Spleen (tissue), 11 donors: ENCODE data around the gene TOPORS. TPM values are rescaled to one million over a fixed set of nuclear protein-coding genes. Genes with fewer than 3 reads are reported as not detected.

Experiments
- DNase-seq: peaks from one replicate; pipeline ENCODE4 v3.0.0-alpha.2; 2020
- H3K27ac ChIP-seq, 8 donors: fragments of 200-600 bp; sonication (generic) in 7 of 8; 1 replicate in 4 of 8; 2 replicates in 4 of 8; pipeline versions ENCODE4 v1.5.0 to v1.8.0; 2016 to 2021; ENCODE audit warnings: inconsistent platforms in 4 of 8, mild to moderate bottlenecking in 4 of 8, moderate library complexity in 1 of 8
- H3K27me3 ChIP-seq, 7 donors: fragments of 200-600 bp; sonication (generic) in 6 of 7; replicated peaks in 1 of 7; 1 replicate in 4 of 7; 2 replicates in 3 of 7; pipeline versions ENCODE4 v1.5.0 to v1.8.0; 2016 to 2021; ENCODE audit warnings: inconsistent platforms in 3 of 7, mild to moderate bottlenecking in 1 of 7
- H3K36me3 ChIP-seq, 6 donors: fragments of 200-600 bp; sonication (generic) in 5 of 6; 1 replicate in 4 of 6; 2 replicates in 2 of 6; pipeline versions ENCODE4 v1.5.0 to v1.8.0; 2016 to 2021; ENCODE audit warnings: inconsistent platforms in 2 of 6
- H3K4me1 ChIP-seq, 6 donors: fragments of 200-600 bp; sonication (generic) in 5 of 6; 1 replicate in 3 of 6; 2 replicates in 3 of 6; pipeline versions ENCODE4 v1.5.0 to v1.8.0; 2016 to 2021; ENCODE audit warnings: inconsistent platforms in 3 of 6
- H3K4me3 ChIP-seq, 8 donors: fragments of 200-600 bp; sonication (generic) in 7 of 8; 1 replicate in 4 of 8; 2 replicates in 4 of 8; pipeline versions ENCODE4 v1.5.0 to v1.8.0; 2016 to 2021; ENCODE audit warnings: inconsistent platforms in 4 of 8, mild to moderate bottlenecking in 4 of 8, moderate library complexity in 2 of 8
- H3K9me3 ChIP-seq, 8 donors: fragments of 200-600 bp; sonication (generic) in 7 of 8; 1 replicate in 4 of 8; 2 replicates in 4 of 8; pipeline versions ENCODE4 v1.5.0 to v1.8.0; 2016 to 2021; ENCODE audit warnings: inconsistent platforms in 4 of 8
- POLR2A ChIP-seq, 3 donors: fragments of 450-650 bp; IDR thresholded peaks; one replicate each; pipeline ENCODE4 v1.5.1; 2017; ENCODE audit warnings: antibody characterized with exemption in 3 of 3, mild to moderate bottlenecking in 1 of 3
- POLR2AphosphoS5 ChIP-seq, 3 donors: sonication (generic); formaldehyde crosslinking; IDR thresholded peaks; one replicate each; pipeline ENCODE4 v1.5.1; 2017; ENCODE audit warnings: antibody characterized with exemption in 3 of 3
- WGBS, 5 donors: extraction: QIAGEN DNeasy Blood & Tissue Kit in 3 of 5; methylation state at CpG; one replicate each; pipeline versions ENCODE4 v1.1.5 to v1.1.7; 2013 to 2018; 5-methylcytosine and 5-hydroxymethylcytosine counted together
- intact Hi-C: fragments of 100-400 bp; cut with DNase I; formaldehyde crosslinking; loops from one replicate; pipeline ENCODE4 v1.15.0; 2023; ENCODE audit warnings: low total_unique reads
- polyA plus RNA-seq, 3 donors: library from polyadenylated mRNA; stranded (reverse); fragments of 200-250 nt; gene quantifications; one replicate each; pipeline ENCODE4 v1.2.1, GENCODE V29; 2013
- total RNA-seq, 7 donors: library from RNA; depleted of rRNA in 3 of 7; stranded (reverse); fragments of >200 nt in 3 of 7; fragmentation: NEBNext Ultra II Directional in 4 of 7; extraction: Animal tissue kit (Norgen Biotek cat#: 25700) in 4 of 7; gene quantifications; one replicate each; pipeline versions ENCODE4 v1.1.0 to v1.2.1, GENCODE V29; 2016 to 2021
- TF ChIP-seq, protein P1 (sequence below), 11 experiments: fragments of 200-600 bp in 7 of 11; fragments of 450-650 bp in 4 of 11; sonication (generic) in 4 of 11; IDR thresholded peaks in 8 of 11; conservative IDR thresholded peaks in 3 of 11; 1 replicate in 7 of 11; 2 replicates in 4 of 11; pipeline versions ENCODE4 v1.4.0 to v1.8.0; 2016 to 2021; ENCODE audit warnings: antibody characterized with exemption in 11 of 11, inconsistent platforms in 4 of 11, mild to moderate bottlenecking in 1 of 11
- donor health status: healthy with polysubstance abuse.
- donor health status: DM: no; HTN: no; CAD: no; lungs with moderate emphysema.
- donor health status: DM: no; HTN: no; CAD: no.
- donor health status: Bipolar disorder and iron deficiency.
- donor health status: healthy.
- donor health status: DM: no; HTN: no; CAD: no.
- donor health status: DM: yes; HTN: yes; CAD: no.

Gene TOPORS
- total and polyA plus RNA-seq, 10 donors: 5.2 to 28.7 (median 15.8) TPM

DNA sequence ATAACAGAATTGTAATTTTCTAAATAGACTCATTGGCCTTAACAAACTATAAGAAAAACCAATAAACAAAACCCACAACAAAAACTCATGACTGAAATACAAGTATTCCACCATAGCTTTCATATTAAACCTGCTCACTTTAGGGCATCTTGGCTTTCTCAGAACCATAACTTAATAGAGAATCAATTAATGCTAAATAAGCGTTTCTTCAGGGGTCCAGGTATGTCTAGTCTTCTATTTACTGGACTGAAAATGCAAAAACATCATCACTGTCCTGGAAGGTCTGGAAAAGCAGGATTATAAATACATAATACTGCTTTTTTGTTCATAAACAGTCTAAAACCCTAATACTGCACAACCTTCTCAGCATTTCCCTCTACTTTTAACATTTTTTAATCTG, 6.5 kb downstream of the TOPORS start:
- peaks cover 0 to 55% (median 23%) of the 10 kb centered on the region in 6 donors for H3K36me3 ChIP-seq
- TF ChIP-seq POLR2AphosphoS5 (IDR thresholded peaks at IDR 0.05) (no peak), POLR2A (IDR thresholded peaks at IDR 0.05) (no peak)
- TF ChIP-seq, protein P1, sequence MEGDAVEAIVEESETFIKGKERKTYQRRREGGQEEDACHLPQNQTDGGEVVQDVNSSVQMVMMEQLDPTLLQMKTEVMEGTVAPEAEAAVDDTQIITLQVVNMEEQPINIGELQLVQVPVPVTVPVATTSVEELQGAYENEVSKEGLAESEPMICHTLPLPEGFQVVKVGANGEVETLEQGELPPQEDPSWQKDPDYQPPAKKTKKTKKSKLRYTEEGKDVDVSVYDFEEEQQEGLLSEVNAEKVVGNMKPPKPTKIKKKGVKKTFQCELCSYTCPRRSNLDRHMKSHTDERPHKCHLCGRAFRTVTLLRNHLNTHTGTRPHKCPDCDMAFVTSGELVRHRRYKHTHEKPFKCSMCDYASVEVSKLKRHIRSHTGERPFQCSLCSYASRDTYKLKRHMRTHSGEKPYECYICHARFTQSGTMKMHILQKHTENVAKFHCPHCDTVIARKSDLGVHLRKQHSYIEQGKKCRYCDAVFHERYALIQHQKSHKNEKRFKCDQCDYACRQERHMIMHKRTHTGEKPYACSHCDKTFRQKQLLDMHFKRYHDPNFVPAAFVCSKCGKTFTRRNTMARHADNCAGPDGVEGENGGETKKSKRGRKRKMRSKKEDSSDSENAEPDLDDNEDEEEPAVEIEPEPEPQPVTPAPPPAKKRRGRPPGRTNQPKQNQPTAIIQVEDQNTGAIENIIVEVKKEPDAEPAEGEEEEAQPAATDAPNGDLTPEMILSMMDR (IDR thresholded peaks at IDR 0.05 in 8 of 11, conservative IDR thresholded peaks at IDR 0.05 in 3 of 11): no peak
- no peak overlapping the region for H3K4me3 ChIP-seq
- WGBS, 5 donors: 90 to 98% (median 96%) methylated on average over 1 of the region's 1 CpG
- intact Hi-C loops: no loop called here
- no peaks in the 10 kb centered on the region for H3K9me3 ChIP-seq
- no peaks in the 10 kb centered on the region for H3K27me3 ChIP-seq
- no peak for DNase-seq
- H3K27ac ChIP-seq: no peak overlapping the region
- peaks cover 0 to 46% (median 25%) of the 10 kb centered on the region in 6 donors for H3K4me1 ChIP-seq

GRCh38 chr9:32543047-32543446, 9.3 kb downstream of the TOPORS start:
- Histone ChIP-seq H3K9me3 (no peaks in the 10 kb centered on the region), H3K27ac (no peak overlapping the region), H3K4me1 (peaks cover 0 to 19% (median 0%) of the 10 kb centered on the region in 6 donors), H3K27me3 (no peaks in the 10 kb centered on the region), H3K36me3 (peaks cover 0 to 67% (median 24%) of the 10 kb centered on the region in 6 donors), H3K4me3 (no peak overlapping the region)
- WGBS, 5 donors: 88 to 94% (median 93%) methylated on average over 4 of the region's 4 CpGs
- intact Hi-C loops: no loop called here
- TF ChIP-seq, protein P1 (IDR thresholded peaks at IDR 0.05 in 8 of 11, conservative IDR thresholded peaks at IDR 0.05 in 3 of 11): no peak
- TF ChIP-seq POLR2A (IDR thresholded peaks at IDR 0.05) (no peak), POLR2AphosphoS5 (IDR thresholded peaks at IDR 0.05) (no peak)
- DNase-seq: no peak

DNA sequence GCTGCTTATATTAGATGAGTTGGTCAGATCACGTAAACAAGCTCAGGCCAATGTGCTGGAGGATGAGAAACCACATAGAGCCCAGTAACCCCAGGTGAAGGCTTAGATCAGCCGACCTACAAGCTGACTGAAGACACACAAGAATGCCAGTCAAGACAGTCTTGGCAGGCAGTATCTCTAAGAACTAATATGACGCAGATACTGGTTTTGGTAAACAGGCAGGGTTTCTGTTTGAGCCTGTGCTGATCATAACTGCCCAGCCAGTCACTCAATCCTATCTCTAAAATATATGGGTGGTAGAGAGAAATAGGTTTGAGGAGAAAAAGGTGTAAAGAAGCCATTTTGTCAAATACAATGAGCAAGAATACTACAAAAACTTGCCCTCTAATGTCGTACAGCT, 18.6 kb downstream of the TOPORS start:
- whole genome bisulfite sequencing, 5 donors: 90 to 97% (median 95%) methylated on average over 4 of the region's 4 CpGs
- Histone ChIP-seq H3K4me3 (no peak overlapping the region), H3K27ac (no peak overlapping the region), H3K36me3 (peaks cover 0 to 4% (median 0%) of the 10 kb centered on the region in 6 donors), H3K4me1 (no peaks in the 10 kb centered on the region), H3K27me3 (no peaks in the 10 kb centered on the region), H3K9me3 (peaks cover 0 to 3% (median 0%) of the 10 kb centered on the region in 8 donors)
- no peak for DNase-seq
- intact Hi-C loops: no loop called here
- TF ChIP-seq POLR2A (IDR thresholded peaks at IDR 0.05): no peak
- TF ChIP-seq, protein P1 (IDR thresholded peaks at IDR 0.05 in 8 of 11, conservative IDR thresholded peaks at IDR 0.05 in 3 of 11): no peak
- TF ChIP-seq POLR2AphosphoS5 (IDR thresholded peaks at IDR 0.05): no peak

DNA sequence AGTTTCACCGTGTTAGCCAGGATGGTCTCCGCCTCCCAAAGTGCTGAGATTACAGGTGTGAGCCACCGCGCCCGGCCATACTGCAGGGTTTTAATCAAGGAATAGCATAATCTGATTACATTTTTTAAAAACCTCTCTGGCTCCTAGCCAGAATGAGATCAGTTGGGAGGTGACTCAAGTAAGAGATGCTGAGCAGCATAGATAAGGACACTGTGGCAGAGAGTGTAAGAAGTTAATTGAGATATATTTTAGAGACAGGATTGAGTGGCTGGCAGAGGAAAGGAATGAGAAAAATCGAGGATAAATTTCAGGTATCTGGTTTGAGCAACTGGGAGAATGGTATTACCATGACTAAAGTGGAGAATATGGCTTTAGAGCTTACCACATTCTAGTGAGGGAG, 19.1 kb downstream of the TOPORS start:
- no peak for DNase-seq
- Histone ChIP-seq H3K36me3 (no peaks in the 10 kb centered on the region), H3K4me1 (no peaks in the 10 kb centered on the region), H3K9me3 (peaks cover 0 to 3% (median 0%) of the 10 kb centered on the region in 8 donors), H3K27ac (no peak overlapping the region), H3K27me3 (no peaks in the 10 kb centered on the region), H3K4me3 (no peak overlapping the region)
- TF ChIP-seq, protein P1 (IDR thresholded peaks at IDR 0.05 in 8 of 11, conservative IDR thresholded peaks at IDR 0.05 in 3 of 11): no peak
- TF ChIP-seq POLR2A (IDR thresholded peaks at IDR 0.05) (no peak), POLR2AphosphoS5 (IDR thresholded peaks at IDR 0.05) (no peak)
- intact Hi-C loops: no loop called here
- WGBS, 5 donors: 96 to 99% (median 97%) methylated on average over 6 of the region's 6 CpGs
